IMR-90 (cell line): ENCODE measurements around the gene RBM28. TPM values are rescaled to one million over a fixed set of nuclear protein-coding genes. Genes with fewer than 3 reads are reported as not detected.

Experiments used
- ATAC-seq: fragments of 200-7000 bp; cut with Tn5 transposase; 2 replicates; pipeline ENCODE4 v1.9.1; 2020; ENCODE audit warnings: low read depth, mild to moderate bottlenecking, moderate library complexity
- BruUV-seq: library from RNA; stranded (reverse); fragments of 400-500 nt; replicated peaks from 2 replicates; lab custom pipeline; 2021; lab: Mats Ljungman, UMichigan
- CTCF ChIA-PET: fragments of 300-600 bp; formaldehyde crosslinking; extraction: SDS; loops from one replicate; lab custom pipeline; 2021; ENCODE audit warnings: antibody characterized with exemption; lab: Yijun Ruan, JAX
- POLR2A ChIA-PET: fragments of 300-600 bp; sonication (Branson Sonifier 250); formaldehyde crosslinking; loops from one replicate; lab custom pipeline; 2022; ENCODE audit warnings: antibody characterized with exemption; ENCODE audit not compliant: unreplicated experiment; lab: Charles Lee
- DNase-seq: peaks from one replicate; pipeline ENCODE4 v3.0.0; 2013
- H2AFZ ChIP-seq: replicated peaks from 2 replicates; pipeline ENCODE3; 2013; ENCODE audit warnings: low read length, mild to moderate bottlenecking; ENCODE audit not compliant: poor library complexity
- H2AK5ac ChIP-seq: 2 replicates; pipeline ENCODE4 v1.6.1; 2013; ENCODE audit warnings: low read depth, low read length, inconsistent platforms
- H2AK9ac ChIP-seq: replicated peaks from 2 replicates; pipeline ENCODE3; 2013; ENCODE audit warnings: mild to moderate bottlenecking, low read depth, low read length, moderate library complexity; ENCODE audit not compliant: poor library complexity
- H2BK120ac ChIP-seq: 2 replicates; pipeline ENCODE4 v1.6.1; 2013; ENCODE audit warnings: low read depth, low read length, inconsistent platforms
- H2BK15ac ChIP-seq: 3 replicates; pipeline ENCODE4 v1.6.1; 2013; ENCODE audit warnings: low read depth, low read length, inconsistent platforms
- H2BK20ac ChIP-seq: 2 replicates; pipeline ENCODE4 v1.6.1; 2013; ENCODE audit warnings: low read depth, mild to moderate bottlenecking, inconsistent platforms, low read length, moderate library complexity
- H2BK5ac ChIP-seq: 2 replicates; pipeline ENCODE4 v1.6.1; 2013; ENCODE audit warnings: mild to moderate bottlenecking, low read depth, low read length, inconsistent platforms; ENCODE audit not compliant: poor library complexity, severe bottlenecking
- H3K14ac ChIP-seq: replicated peaks from 2 replicates; pipeline ENCODE4 v1.6.1; 2013; ENCODE audit warnings: low read depth, low read length, inconsistent platforms
- H3K18ac ChIP-seq: 2 replicates; pipeline ENCODE4 v1.6.1; 2013; ENCODE audit warnings: low read depth, low read length, control low read depth
- H3K23ac ChIP-seq: 2 replicates; pipeline ENCODE4 v1.6.1; 2013; ENCODE audit warnings: low read depth, low read length, inconsistent platforms
- H3K27ac ChIP-seq: 2 replicates; pipeline ENCODE4 v1.5.1; 2013; ENCODE audit warnings: mild to moderate bottlenecking, control low read depth, low read length; ENCODE audit not compliant: insufficient read depth
- H3K27me3 ChIP-seq: 2 replicates; pipeline ENCODE4 v1.6.1; 2013; ENCODE audit warnings: low read length; ENCODE audit not compliant: control insufficient read depth, insufficient read depth
- H3K36me3 ChIP-seq: 2 replicates; pipeline ENCODE4 v1.6.1; 2013; ENCODE audit warnings: low read length, mixed read lengths; ENCODE audit not compliant: control insufficient read depth, insufficient read depth
- H3K4ac ChIP-seq: 2 replicates; pipeline ENCODE4 v1.6.1; 2013; ENCODE audit warnings: low read depth, low read length, inconsistent platforms
- H3K4me1 ChIP-seq: 2 replicates; pipeline ENCODE4 v1.6.1; 2013; ENCODE audit warnings: low read length, mixed read lengths; ENCODE audit not compliant: control insufficient read depth, insufficient read depth
- H3K4me2 ChIP-seq: 2 replicates; pipeline ENCODE4 v1.6.1; 2013; ENCODE audit warnings: low read depth, mild to moderate bottlenecking, control low read depth, low read length, moderate library complexity
- H3K4me3 ChIP-seq: 2 replicates; pipeline ENCODE4 v1.5.1; 2013; ENCODE audit warnings: low read depth, mild to moderate bottlenecking, control low read depth, low read length, moderate library complexity; ENCODE audit not compliant: insufficient read depth
- H3K56ac ChIP-seq: 2 replicates; pipeline ENCODE4 v1.6.1; 2013; ENCODE audit warnings: low read length, inconsistent platforms; ENCODE audit not compliant: insufficient read depth; ENCODE audit errors: extremely low read depth
- H3K79me1 ChIP-seq, 2 experiments: 2 replicates each; pipeline ENCODE4 v1.6.1; 2013; ENCODE audit warnings: low read length in 2 of 2, inconsistent platforms in 1 of 2, low read depth in 1 of 2
- H3K9ac ChIP-seq: 2 replicates; pipeline ENCODE4 v1.6.1; 2013; ENCODE audit warnings: low read depth, low read length, control low read depth
- H3K9me1 ChIP-seq: 2 replicates; pipeline ENCODE4 v1.6.1; 2013; ENCODE audit warnings: low read length, inconsistent platforms; ENCODE audit not compliant: insufficient read depth
- H3K9me3 ChIP-seq: 2 replicates; pipeline ENCODE4 v1.6.1; 2013; ENCODE audit warnings: low read length; ENCODE audit not compliant: control insufficient read depth, insufficient read depth
- H4K20me1 ChIP-seq: 2 replicates; pipeline ENCODE4 v1.6.1; 2013; ENCODE audit warnings: low read length, inconsistent platforms; ENCODE audit not compliant: insufficient read depth
- H4K5ac ChIP-seq: 2 replicates; pipeline ENCODE4 v1.6.1; 2013; ENCODE audit warnings: mild to moderate bottlenecking, low read depth, low read length, control low read depth
- H4K8ac ChIP-seq, 2 experiments: 2 replicates each; pipeline ENCODE4 v1.6.1; 2013; ENCODE audit warnings: low read depth in 2 of 2, low read length in 2 of 2, control low read depth in 1 of 2, inconsistent platforms in 1 of 2
- H4K91ac ChIP-seq: 2 replicates; pipeline ENCODE4 v1.6.1; 2013; ENCODE audit warnings: low read depth, low read length, inconsistent platforms; ENCODE audit not compliant: insufficient read depth
- BHLHE40 ChIP-seq: fragments of 150-350 bp; IDR thresholded peaks from 2 replicates; pipeline ENCODE4 v1.6.1; 2016; ENCODE audit warnings: mild to moderate bottlenecking, low read depth, low read length
- CEBPB ChIP-seq: IDR thresholded peaks from 2 replicates; pipeline ENCODE4 v1.6.1; 2012; ENCODE audit warnings: low read depth, low read length, improper control_type of control experiment
- CHD1 ChIP-seq: IDR thresholded peaks from 2 replicates; pipeline ENCODE4 v1.6.1; 2012; ENCODE audit warnings: low read depth, low read length, improper control_type of control experiment
- CTCF ChIP-seq: conservative IDR thresholded peaks from 2 replicates; pipeline ENCODE4 v1.5.1; 2012; ENCODE audit warnings: mild to moderate bottlenecking, low read depth, low read length, improper control_type of control experiment
- ELK1 ChIP-seq: fragments of 150-350 bp; IDR thresholded peaks from 2 replicates; pipeline ENCODE4 v1.6.1; 2016; ENCODE audit warnings: low read depth, mild to moderate bottlenecking, low read length, moderate library complexity, borderline replicate concordance
- FOS ChIP-seq: fragments of 150-350 bp; IDR thresholded peaks from 2 replicates; pipeline ENCODE4 v1.6.1; 2016; ENCODE audit warnings: low read depth, low read length
- MAFK ChIP-seq: IDR thresholded peaks from 2 replicates; pipeline ENCODE4 v1.6.1; 2012; ENCODE audit warnings: low read depth, low read length, improper control_type of control experiment
- MAZ ChIP-seq: IDR thresholded peaks from 2 replicates; pipeline ENCODE4 v1.6.1; 2012; ENCODE audit warnings: low read depth, mild to moderate bottlenecking, low read length, improper control_type of control experiment, moderate library complexity, borderline replicate concordance
- MXI1 ChIP-seq: IDR thresholded peaks from 2 replicates; pipeline ENCODE4 v1.6.1; 2012; ENCODE audit warnings: low read depth, mild to moderate bottlenecking, low read length, moderate library complexity, borderline replicate concordance
- NFE2L2 ChIP-seq: fragments of 150-350 bp; IDR thresholded peaks from 2 replicates; pipeline ENCODE4 v1.6.1; 2016; ENCODE audit warnings: low read depth, mild to moderate bottlenecking, low read length
- POLR2A ChIP-seq: IDR thresholded peaks from 2 replicates; pipeline ENCODE4 v1.6.1; 2012; ENCODE audit warnings: mild to moderate bottlenecking, low read depth, low read length
- RAD21 ChIP-seq: IDR thresholded peaks from 2 replicates; pipeline ENCODE4 v1.6.1; 2012; ENCODE audit warnings: low read length, improper control_type of control experiment
- RCOR1 ChIP-seq: IDR thresholded peaks from 2 replicates; pipeline ENCODE4 v1.6.1; 2012; ENCODE audit warnings: mild to moderate bottlenecking, low read length, improper control_type of control experiment; ENCODE audit not compliant: insufficient replicate concordance
- RFX5 ChIP-seq: IDR thresholded peaks from 2 replicates; pipeline ENCODE4 v1.8.0; 2012; ENCODE audit warnings: low read depth, mild to moderate bottlenecking, low read length, moderate library complexity
- SMC3 ChIP-seq: fragments of 150-350 bp; IDR thresholded peaks from 2 replicates; pipeline ENCODE4 v1.6.1; 2016; ENCODE audit warnings: low read depth, mild to moderate bottlenecking, antibody characterized with exemption, low read length, moderate library complexity
- USF2 ChIP-seq: fragments of 150-350 bp; IDR thresholded peaks from 2 replicates; pipeline ENCODE4 v1.6.1; 2017; ENCODE audit warnings: mild to moderate bottlenecking, antibody characterized with exemption, low read length, low read depth
- WGBS, 2 experiments: methylation state at CpG; one replicate each; pipeline versions ENCODE4 v1.1.5 to v1.1.7; 2013; ENCODE audit warnings: missing lambda C conversion rate in 2 of 2; ENCODE audit not compliant: insufficient read length in 1 of 2; ENCODE audit errors: extremely low coverage in 2 of 2; 5-methylcytosine and 5-hydroxymethylcytosine counted together
- dilution Hi-C: fragments of 300-500 bp; cut with HindIII; formaldehyde crosslinking; loops from one replicate; pipeline ENCODE4 v1.14.3; 2018; ENCODE audit warnings: low sequenced_read_pairs; ENCODE audit not compliant: unreplicated experiment
- in situ Hi-C: fragments of 300-500 bp; cut with MboI; formaldehyde crosslinking; loops from 3 replicates; pipeline ENCODE4 v1.14.3; 2019; ENCODE audit warnings: low sequenced_read_pairs, inconsistent platforms, mixed read lengths
- intact Hi-C: fragments of 100-400 bp; cut with micrococcal nuclease; formaldehyde crosslinking; loops from 2 replicates; pipeline ENCODE4 v1.10.0; 2022
- polyA plus RNA-seq, 3 experiments: library from polyadenylated mRNA; depleted of rRNA; stranded (reverse); fragments of >200 nt; gene quantifications; 2 replicates each; pipeline ENCODE4 v1.2.3, GENCODE V29; 2012; ENCODE audit warnings: low replicate concordance in 1 of 3
- total RNA-seq: library from RNA; depleted of rRNA; stranded (reverse); fragments of >200 nt; gene quantifications from 2 replicates; pipeline ENCODE4 v1.2.3, GENCODE V29; 2012

RBM28 gene
- total and polyA plus RNA-seq, 2 of the 4 experiments (the other 2 are of a cell fraction): 12.4 to 20.4 TPM

- Histone ChIP-seq H3K14ac (no peak overlapping the region), H3K79me1 (peaks cover 23 to 29% of the 10 kb centered on the region in 2 experiments), H2AFZ (no peak overlapping the region), H3K9me1 (peaks cover 3% of the 10 kb centered on the region; the same call in 1 of the 2 replicates), H3K4ac (no peak overlapping the region), H4K20me1 (no peaks in the 10 kb centered on the region), H3K23ac (no peak overlapping the region), H2BK15ac (no peak overlapping the region), H3K9ac (no peak overlapping the region), H3K27me3 (no peaks in the 10 kb centered on the region), H2AK5ac (no peak overlapping the region), H3K18ac (no peak overlapping the region), H2BK20ac (no peak overlapping the region), H4K8ac (no peak overlapping the region), H2AK9ac (no peak overlapping the region), H4K91ac (no peak overlapping the region), H3K4me2 (no peak overlapping the region), H3K9me3 (no peaks in the 10 kb centered on the region), H3K36me3 (peaks cover 7% of the 10 kb centered on the region), H3K56ac (no peak overlapping the region), H3K4me3 (no peak overlapping the region), H2BK5ac (no peak overlapping the region), H3K27ac (no peak overlapping the region), H3K4me1 (peaks cover 2% of the 10 kb centered on the region; the same call in 1 of the 2 replicates), H4K5ac (no peak overlapping the region), H2BK120ac (no peak overlapping the region)
- intact Hi-C loops (no loop called here), in situ Hi-C loops (no loop called here), dilution Hi-C loops (no loop called here)
- no TSS peak for BruUV-seq
- ChIA-PET POLR2A (no interaction called here), CTCF (no interaction called here)
- DNase-seq (no peak), ATAC-seq (no peak)
- 100% methylated on average over 1 of the region's 6 CpGs for WGBS, 2 experiments
- TF ChIP-seq CTCF: no peak
- no peak for TF ChIP-seq CHD1
- no peak for TF ChIP-seq RCOR1
- TF ChIP-seq NFE2L2: no peak
- no peak for TF ChIP-seq RFX5
- no peak for TF ChIP-seq MXI1
- TF ChIP-seq CEBPB: no peak
- TF ChIP-seq MAZ: no peak
- TF ChIP-seq RAD21: no peak
- TF ChIP-seq ELK1: no peak
- no peak for TF ChIP-seq POLR2A
- no peak for TF ChIP-seq USF2
- no peak for TF ChIP-seq FOS
- no peak for TF ChIP-seq SMC3
- no peak for TF ChIP-seq BHLHE40
- TF ChIP-seq MAFK: no peak
These were observed 2.0 kb downstream of the RBM28 start for GRCh38 chr7:128341733-128342132.
